HG03442 (cell line): ENCODE measurements around the gene MRNIP.
"Not testable (repeated sequence)": the region's sequence is repeated elsewhere in the genome, so short reads cannot be mapped to it uniquely, and the experiment has no call there.

Experiments
- ATAC-seq: cut with Tn5 transposase; IDR thresholded peaks from one replicate; pipeline ENCODE4 v1.9.1; 2021; ENCODE audit warnings: mild to moderate bottlenecking, moderate library complexity; ENCODE audit not compliant: unreplicated experiment

Gene MRNIP

GRCh38 chr5:179795049-179795862 lies 63.4 kb downstream of the MRNIP start:
- no peak for ATAC-seq

- no peak for ATAC-seq
Observed at GRCh38 chr5:179794575-179794974, 64.0 kb downstream of the MRNIP start.

GRCh38 chr5:179794171-179794570 lies 64.4 kb downstream of the MRNIP start:
- no peak for ATAC-seq

DNA sequence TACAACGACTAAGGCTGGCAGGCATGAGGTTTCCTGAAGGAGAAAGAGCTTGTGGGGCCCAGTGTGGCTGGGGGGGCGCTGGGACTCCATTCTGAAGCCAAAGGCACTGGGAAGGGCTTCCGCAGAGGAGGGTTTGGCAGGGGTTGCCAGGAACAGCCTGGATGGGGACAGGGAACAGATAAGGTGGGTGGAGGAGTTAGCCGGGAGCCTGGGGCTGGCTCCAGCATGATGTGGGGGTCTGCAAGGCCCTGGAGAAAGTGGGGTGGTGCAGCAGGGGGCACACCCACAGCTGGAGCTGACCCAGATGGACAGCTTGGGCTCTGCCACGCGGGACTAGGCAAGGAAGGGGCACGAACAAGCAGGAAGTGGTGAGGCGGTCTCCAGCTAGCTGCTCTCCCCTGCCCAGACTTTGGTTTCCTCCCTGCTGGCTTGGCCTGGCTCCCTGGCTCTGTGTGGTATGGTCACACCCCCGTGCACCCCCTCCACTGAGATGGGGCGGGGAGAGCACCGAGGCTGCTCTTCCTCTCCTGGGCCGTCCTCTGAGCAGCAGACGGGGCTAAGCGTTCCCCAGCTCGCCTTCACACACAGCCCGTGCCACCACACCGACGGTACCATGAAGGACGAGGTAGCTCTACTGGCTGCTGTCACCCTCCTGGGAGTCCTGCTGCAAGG lies 65.0 kb downstream of the MRNIP start, which contains the start of gene LTC4S:
LTC4S (plus strand) TSS at position 519 of the 672 bp plus-strand sequence; CDS start at position 614, 95 bp downstream.
- no peak for ATAC-seq

DNA sequence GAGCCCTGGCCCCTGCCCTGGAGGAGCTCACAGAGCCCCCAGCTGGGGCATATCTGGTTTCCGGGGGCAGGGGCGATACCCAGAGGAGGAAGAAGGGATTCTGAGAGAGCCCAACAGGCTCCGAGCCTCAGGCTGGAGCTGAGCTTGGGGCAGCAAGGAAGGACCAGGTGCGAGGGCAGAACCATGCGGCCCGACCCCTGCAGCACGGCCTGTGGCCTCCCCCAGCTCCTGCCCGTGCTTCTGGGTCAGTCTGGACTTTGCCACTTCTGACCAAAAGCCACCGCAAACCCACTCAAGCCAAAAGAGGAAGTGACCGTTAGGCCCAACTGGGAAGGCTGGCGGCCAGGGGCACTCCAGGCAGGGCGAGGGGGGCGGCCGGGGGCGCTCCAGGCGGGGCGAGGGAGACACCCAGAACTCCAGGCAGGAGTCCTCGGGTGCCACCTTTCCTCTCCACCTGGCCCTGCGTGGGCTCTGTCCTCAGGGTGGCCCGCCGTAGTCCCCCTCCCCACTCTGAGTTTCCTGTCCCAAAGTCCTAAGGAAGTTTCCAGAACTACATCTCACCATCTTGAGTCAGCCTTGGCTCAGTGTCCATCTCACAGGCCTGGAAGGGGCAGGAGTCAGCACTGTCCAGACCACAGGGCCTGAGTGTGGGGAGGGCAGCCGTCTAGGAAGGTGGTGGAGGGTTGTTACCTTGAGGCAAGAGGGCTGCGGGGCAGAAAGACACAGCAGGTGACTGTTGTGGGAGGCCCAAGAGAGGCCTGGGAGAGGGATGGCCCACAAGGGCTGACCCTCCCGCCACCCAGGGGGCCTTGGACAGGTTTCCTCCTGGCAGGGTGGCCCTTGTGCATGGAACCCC lies 65.8 kb downstream of the MRNIP start:
- no peak for ATAC-seq

DNA sequence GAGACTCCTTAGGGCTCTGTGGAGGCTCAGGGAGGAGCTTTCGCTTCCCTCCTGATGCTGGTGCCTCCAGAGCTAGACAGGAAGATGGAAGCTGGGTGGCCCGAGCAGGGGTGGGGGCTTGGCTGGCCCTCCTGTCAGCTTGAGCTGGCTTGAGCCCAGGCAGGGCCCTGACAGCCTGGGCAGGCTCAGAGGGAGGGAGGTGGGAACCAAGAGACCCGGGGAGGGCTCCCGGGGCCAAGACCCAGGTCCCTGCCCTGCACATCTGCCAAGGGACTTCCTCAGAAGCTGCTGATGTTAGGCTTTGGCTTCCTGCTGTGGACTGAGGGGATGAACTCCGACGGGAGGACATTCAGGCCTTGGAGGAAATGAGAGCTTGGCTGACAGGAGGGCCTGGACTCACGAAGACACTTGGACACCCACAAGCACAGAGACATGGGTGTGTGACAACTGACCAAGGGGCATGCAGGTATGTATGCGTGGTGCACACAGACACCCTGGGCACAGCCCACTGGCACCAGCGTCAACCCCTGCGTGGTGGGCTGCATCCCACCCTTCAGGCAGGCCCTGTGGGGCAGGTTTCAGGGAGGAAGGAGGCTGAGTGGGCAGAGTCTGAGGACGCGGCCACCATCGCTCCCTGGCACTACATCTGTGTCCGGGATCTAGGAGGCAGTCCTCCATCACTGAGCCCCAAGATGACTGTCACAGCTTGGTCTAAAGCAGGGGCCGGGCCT lies 66.6 kb downstream of the MRNIP start:
- ATAC-seq: no peak

GRCh38 chr5:179789278-179789677 lies 69.3 kb downstream of the MRNIP start:
- ATAC-seq: not testable (repeated sequence)

DNA sequence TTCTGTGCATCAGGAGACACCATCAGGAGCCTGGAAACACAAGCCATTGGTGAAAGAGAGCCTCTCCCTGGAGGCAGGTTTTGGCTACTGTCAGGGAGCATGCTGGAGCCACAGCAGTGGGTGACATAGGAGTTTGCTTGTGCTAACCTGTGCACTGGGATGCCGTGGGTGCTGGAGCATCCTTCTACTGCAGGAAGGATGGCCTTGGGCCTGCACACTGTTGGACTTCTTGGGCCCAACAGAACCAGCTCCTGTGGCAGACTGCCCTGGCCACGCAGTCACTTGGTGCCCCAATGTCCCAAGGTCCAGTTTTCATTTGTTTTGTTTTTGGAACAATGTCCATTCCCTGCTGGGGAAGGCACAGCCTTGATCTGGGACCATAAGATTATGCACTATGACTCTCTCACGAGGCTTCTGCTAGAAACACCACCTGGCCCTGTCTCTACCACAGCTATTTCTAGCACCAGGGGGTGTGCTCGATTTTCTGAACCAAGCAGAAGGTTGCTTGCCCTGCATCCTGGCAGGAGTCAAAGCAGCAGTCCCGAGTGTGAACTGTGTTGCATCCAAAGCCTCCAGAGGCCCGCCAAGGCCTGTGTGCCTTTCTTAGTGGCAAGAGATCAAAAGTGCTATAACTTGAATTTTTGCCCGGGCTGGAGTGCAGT lies 70.3 kb downstream of the MRNIP start:
- ATAC-seq: no peak
